ENCODE measurements around the gene AGO4.
"Not testable (repeated sequence)": the region's sequence is repeated elsewhere in the genome, so short reads cannot be mapped to it uniquely, and the experiment has no call there.

AGO4 gene

DNA sequence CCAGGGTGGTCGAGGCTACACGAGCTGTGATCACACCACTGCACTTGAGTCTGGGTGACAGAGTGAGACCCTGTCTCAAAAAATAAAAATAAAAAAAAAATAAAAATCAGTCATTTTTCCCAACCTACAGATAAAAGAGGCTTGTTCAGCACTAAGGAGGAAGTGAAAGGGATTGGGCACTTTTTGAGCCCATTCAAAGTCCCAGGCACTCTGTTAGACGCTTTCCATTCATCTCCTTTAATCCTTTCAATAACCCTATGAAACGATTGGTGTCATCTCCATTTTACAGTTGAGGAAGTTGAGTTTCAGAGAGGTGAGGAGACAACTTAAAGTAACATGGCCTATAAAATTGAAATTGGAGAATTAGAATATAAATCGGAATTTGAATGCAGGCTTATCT, 10.4 kb upstream of the AGO4 start:
- H3K4me2 ChIP-seq (ENCODE audit: low read length), result no peak overlapping the region
- no peak overlapping the region for H3K27ac ChIP-seq (ENCODE audit: low read depth, low read length, poor library complexity, severe bottlenecking)
- no peak overlapping the region for H2AFZ ChIP-seq (ENCODE audit: low read length)
- no peak overlapping the region for H3K9ac ChIP-seq (ENCODE audit: low read length)
- no peaks in the 10 kb centered on the region for H3K27me3 ChIP-seq (ENCODE audit: insufficient read depth, low read length)
- no peak overlapping the region for H3K4me3 ChIP-seq (ENCODE audit: low read depth, low read length, poor library complexity, severe bottlenecking)
- peaks cover 12% of the 10 kb centered on the region for H3K4me1 ChIP-seq (ENCODE audit: insufficient read depth, low read length, severe bottlenecking)
- no peaks in the 10 kb centered on the region for H3K36me3 ChIP-seq (ENCODE audit: insufficient read depth, low read length)
- no peaks in the 10 kb centered on the region for H3K9me3 ChIP-seq (ENCODE audit: low read length)
- H3K79me2 ChIP-seq (ENCODE audit: insufficient read depth, low read length), result no peaks in the 10 kb centered on the region
- H3F3A ChIP-seq (ENCODE audit: insufficient read depth, low read length), result no peaks in the 10 kb centered on the region
- H4K20me1 ChIP-seq (ENCODE audit: insufficient read depth, low read length), result no peaks in the 10 kb centered on the region
- no peaks in the 10 kb centered on the region for H3K9me2 ChIP-seq (ENCODE audit: low read depth, low read length)
- TF ChIP-seq, protein P1, sequence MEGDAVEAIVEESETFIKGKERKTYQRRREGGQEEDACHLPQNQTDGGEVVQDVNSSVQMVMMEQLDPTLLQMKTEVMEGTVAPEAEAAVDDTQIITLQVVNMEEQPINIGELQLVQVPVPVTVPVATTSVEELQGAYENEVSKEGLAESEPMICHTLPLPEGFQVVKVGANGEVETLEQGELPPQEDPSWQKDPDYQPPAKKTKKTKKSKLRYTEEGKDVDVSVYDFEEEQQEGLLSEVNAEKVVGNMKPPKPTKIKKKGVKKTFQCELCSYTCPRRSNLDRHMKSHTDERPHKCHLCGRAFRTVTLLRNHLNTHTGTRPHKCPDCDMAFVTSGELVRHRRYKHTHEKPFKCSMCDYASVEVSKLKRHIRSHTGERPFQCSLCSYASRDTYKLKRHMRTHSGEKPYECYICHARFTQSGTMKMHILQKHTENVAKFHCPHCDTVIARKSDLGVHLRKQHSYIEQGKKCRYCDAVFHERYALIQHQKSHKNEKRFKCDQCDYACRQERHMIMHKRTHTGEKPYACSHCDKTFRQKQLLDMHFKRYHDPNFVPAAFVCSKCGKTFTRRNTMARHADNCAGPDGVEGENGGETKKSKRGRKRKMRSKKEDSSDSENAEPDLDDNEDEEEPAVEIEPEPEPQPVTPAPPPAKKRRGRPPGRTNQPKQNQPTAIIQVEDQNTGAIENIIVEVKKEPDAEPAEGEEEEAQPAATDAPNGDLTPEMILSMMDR (IDR thresholded peaks at IDR 0.05; ENCODE audit: low read length), result no peak
- no peak for TF ChIP-seq EZH2 (IDR thresholded peaks at IDR 0.05; ENCODE audit: borderline replicate concordance, low read length)

DNA sequence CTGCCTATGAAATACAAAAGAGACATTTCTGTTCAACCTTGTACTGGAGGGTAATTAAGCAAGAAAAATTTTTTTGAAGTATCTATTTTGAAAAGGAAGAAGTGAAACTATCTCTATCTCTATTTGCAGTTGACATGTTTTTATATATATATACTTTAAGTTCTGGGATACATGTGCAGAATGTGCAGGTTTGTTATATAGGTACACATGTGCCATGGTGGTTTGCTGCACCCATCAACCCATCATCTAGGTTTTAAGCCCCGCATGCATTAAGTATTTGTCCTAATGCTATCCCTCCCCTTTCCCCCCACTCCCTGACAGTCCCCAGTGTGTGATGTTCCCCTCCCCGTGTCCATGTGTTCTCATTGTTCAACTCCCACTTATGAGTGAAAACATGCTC, 9.8 kb upstream of the AGO4 start:
- H3K79me2 ChIP-seq (ENCODE audit: insufficient read depth, low read length); H3F3A ChIP-seq (ENCODE audit: insufficient read depth, low read length); H4K20me1 ChIP-seq (ENCODE audit: insufficient read depth, low read length); H3K4me3 ChIP-seq (ENCODE audit: low read depth, low read length, poor library complexity, severe bottlenecking); H3K9me3 ChIP-seq (ENCODE audit: low read length); H3K27me3 ChIP-seq (ENCODE audit: insufficient read depth, low read length); H3K4me2 ChIP-seq (ENCODE audit: low read length); H3K9me2 ChIP-seq (ENCODE audit: low read depth, low read length); H3K36me3 ChIP-seq (ENCODE audit: insufficient read depth, low read length); H2AFZ ChIP-seq (ENCODE audit: low read length); H3K27ac ChIP-seq (ENCODE audit: low read depth, low read length, poor library complexity, severe bottlenecking); H3K9ac ChIP-seq (ENCODE audit: low read length): not testable (repeated sequence)
- peaks cover 12% of the 10 kb centered on the region for H3K4me1 ChIP-seq (ENCODE audit: insufficient read depth, low read length, severe bottlenecking)

DNA sequence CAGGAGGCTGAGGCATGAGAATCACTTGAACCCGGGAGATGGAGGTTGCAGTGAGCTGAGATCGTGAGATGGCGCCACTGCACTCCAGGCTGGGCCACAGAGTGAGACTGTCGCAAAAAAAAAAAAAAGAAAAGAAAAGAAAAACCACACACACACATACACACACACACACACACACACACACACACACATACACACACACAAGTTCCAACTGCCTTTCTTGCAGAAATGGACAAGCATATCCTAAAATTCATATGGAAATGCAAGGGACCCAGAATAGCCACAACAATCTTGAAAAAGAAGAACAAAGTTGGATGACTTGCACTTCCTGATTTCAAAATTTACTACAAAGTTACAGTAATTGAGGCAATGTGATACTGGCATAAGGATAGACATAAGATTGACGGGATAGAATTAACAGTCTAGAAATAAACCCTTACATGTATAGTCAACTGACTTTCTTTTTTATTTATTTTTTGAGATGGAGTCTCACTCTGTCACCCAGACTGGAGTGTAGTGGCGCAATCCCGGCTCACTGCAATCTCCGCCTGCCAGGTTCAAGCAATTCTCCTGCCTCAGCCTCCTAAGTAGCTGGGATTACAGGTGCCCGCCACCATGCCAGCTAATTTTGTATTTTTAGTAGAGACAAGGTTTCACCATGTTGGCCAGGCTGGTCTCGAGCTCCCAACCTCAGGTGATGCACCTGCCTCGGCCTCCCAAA, 7.5 kb upstream of the AGO4 start:
- not testable (repeated sequence) for H3K4me3 ChIP-seq (ENCODE audit: low read depth, low read length, poor library complexity, severe bottlenecking); H3K9ac ChIP-seq (ENCODE audit: low read length); H3K27ac ChIP-seq (ENCODE audit: low read depth, low read length, poor library complexity, severe bottlenecking)

DNA sequence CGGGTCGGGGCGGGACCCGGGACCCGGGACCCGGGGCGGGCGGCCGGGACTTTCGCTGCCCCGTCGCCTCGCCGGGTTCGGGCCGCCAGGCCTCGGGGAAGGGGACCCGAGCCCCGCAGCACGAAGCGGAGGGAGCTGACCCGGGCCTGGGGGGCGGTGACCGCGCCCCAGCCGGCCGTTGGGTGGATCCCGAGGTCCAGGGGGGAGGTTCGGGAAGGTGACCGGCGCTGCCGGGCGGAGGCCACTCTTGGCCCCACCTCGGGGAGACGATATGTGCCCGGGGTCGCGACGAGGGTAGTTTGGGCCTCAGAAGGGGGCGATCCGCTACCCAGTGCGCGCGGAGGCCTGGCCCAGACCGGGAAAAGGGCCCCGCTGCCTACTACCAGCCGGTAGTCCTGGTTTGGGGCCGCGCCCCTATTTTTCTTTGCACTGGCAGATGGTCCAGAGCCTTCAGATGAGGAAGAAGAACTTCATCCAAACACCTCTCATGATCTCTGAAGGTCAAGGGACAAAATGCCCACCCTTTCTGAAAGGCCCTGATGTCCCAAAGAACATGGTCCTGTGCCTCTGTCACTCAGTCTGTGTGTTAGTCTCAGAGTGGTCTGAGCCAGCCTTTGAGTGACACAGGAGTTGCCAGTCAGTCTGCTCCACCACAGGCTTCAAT, 766 bp downstream of the AGO4 start:
- Histone ChIP-seq H2AFZ (ENCODE audit: low read length) (no peak overlapping the region), H3F3A (ENCODE audit: insufficient read depth, low read length) (0 out of 2 replicates have a peak, but pooled peaks cover 5% of the 10 kb centered on the region), H3K4me1 (ENCODE audit: insufficient read depth, low read length, severe bottlenecking) (peaks cover 59% of the 10 kb centered on the region), H3K79me2 (ENCODE audit: insufficient read depth, low read length) (no peaks in the 10 kb centered on the region), H3K27me3 (ENCODE audit: insufficient read depth, low read length) (no peaks in the 10 kb centered on the region), H3K9ac (ENCODE audit: low read length) (peak overlapping the region; percentile 94), H3K27ac (ENCODE audit: low read depth, low read length, poor library complexity, severe bottlenecking) (peak overlapping the region; percentile 75), H3K36me3 (ENCODE audit: insufficient read depth, low read length) (no peaks in the 10 kb centered on the region), H3K4me3 (ENCODE audit: low read depth, low read length, poor library complexity, severe bottlenecking) (peak overlapping the region; percentile 98), H3K9me3 (ENCODE audit: low read length) (no peaks in the 10 kb centered on the region), H3K9me2 (ENCODE audit: low read depth, low read length) (no peaks in the 10 kb centered on the region), H3K4me2 (ENCODE audit: low read length) (peak overlapping the region; percentile 79), H4K20me1 (ENCODE audit: insufficient read depth, low read length) (no peaks in the 10 kb centered on the region)
- TF ChIP-seq EZH2 (IDR thresholded peaks at IDR 0.05; ENCODE audit: borderline replicate concordance, low read length), result no peak

More for the DNA sequence above, 7.5 kb upstream of the AGO4 start:
- H3K79me2 ChIP-seq (ENCODE audit: insufficient read depth, low read length); H3K36me3 ChIP-seq (ENCODE audit: insufficient read depth, low read length); H3K9me2 ChIP-seq (ENCODE audit: low read depth, low read length); H3K9me3 ChIP-seq (ENCODE audit: low read length); H2AFZ ChIP-seq (ENCODE audit: low read length); H4K20me1 ChIP-seq (ENCODE audit: insufficient read depth, low read length); H3K4me2 ChIP-seq (ENCODE audit: low read length); H3F3A ChIP-seq (ENCODE audit: insufficient read depth, low read length); H3K27me3 ChIP-seq (ENCODE audit: insufficient read depth, low read length): not testable (repeated sequence)
- peaks cover 22% of the 10 kb centered on the region for H3K4me1 ChIP-seq (ENCODE audit: insufficient read depth, low read length, severe bottlenecking)
